Heart right ventricle (tissue), 16 donors: ENCODE data around the gene ARIH2. TPM values are rescaled to one million over a fixed set of nuclear protein-coding genes. Genes with fewer than 3 reads are reported as not detected.
A peak's percentile ranks its signal among the peaks of the same experiment; 100 is the strongest.

Experiments used
- ATAC-seq, 8 donors: fragments of 200-7000 bp; cut with Tn5 transposase; one replicate each; pipeline ENCODE4 v1.9.1; 2020; ENCODE audit warnings: mild to moderate bottlenecking in 8 of 8, moderate library complexity in 8 of 8, moderate number of reproducible peaks in 1 of 8
- DNase-seq, 2 donors: peaks; one replicate each; pipeline ENCODE4 v3.0.0-alpha.2; 2020
- H3K27ac ChIP-seq, 10 donors: fragments of 200-600 bp; sonication (generic) in 2 of 10; one replicate each; pipeline versions ENCODE4 v1.5.0 to v1.8.0; 2020 to 2022; ENCODE audit warnings: mild to moderate bottlenecking in 3 of 10
- H3K27me3 ChIP-seq, 7 donors: fragments of 200-600 bp; one replicate each; pipeline ENCODE4 v1.8.0; 2021 to 2022; ENCODE audit warnings: mild to moderate bottlenecking in 2 of 7
- H3K36me3 ChIP-seq, 9 donors: fragments of 200-600 bp; sonication (generic) in 1 of 9; one replicate each; pipeline versions ENCODE4 v1.5.0 to v1.8.0; 2020 to 2022; ENCODE audit warnings: mild to moderate bottlenecking in 2 of 9
- H3K4me1 ChIP-seq, 9 donors: fragments of 200-600 bp; sonication (generic) in 1 of 9; one replicate each; pipeline versions ENCODE4 v1.5.0 to v1.8.0; 2020 to 2022; ENCODE audit warnings: mild to moderate bottlenecking in 4 of 9
- H3K4me3 ChIP-seq, 10 donors: fragments of 200-600 bp; sonication (generic) in 2 of 10; one replicate each; pipeline versions ENCODE4 v1.5.0 to v1.8.0; 2020 to 2022; ENCODE audit warnings: mild to moderate bottlenecking in 7 of 10, moderate library complexity in 2 of 10
- H3K9me3 ChIP-seq, 11 donors: fragments of 200-600 bp in 10 of 11; sonication (generic) in 2 of 11; one replicate each; pipeline versions ENCODE4 v1.5.0 to v1.8.0; 2013 to 2022; ENCODE audit warnings: mild to moderate bottlenecking in 2 of 11, control low read depth in 1 of 11, moderate library complexity in 1 of 11
- WGBS, 2 donors: extraction: QIAGEN DNeasy Blood & Tissue Kit; methylation state at CpG; one replicate each; pipeline ENCODE4 v1.1.7; 2013; ENCODE audit warnings: inconsistent platforms in 1 of 2; 5-methylcytosine and 5-hydroxymethylcytosine counted together
- intact Hi-C, 10 donors: fragments of 100-400 bp; cut with DNase I; formaldehyde crosslinking; loops; one replicate each; pipeline versions ENCODE4 v1.11.1 to v1.14.2; 2022
- polyA plus RNA-seq, 2 donors: library from polyadenylated mRNA; stranded (reverse); fragments of 200-250 nt; gene quantifications; one replicate each; pipeline ENCODE4 v1.2.3, GENCODE V29; 2013
- total RNA-seq, 10 donors: library from RNA; stranded (reverse); fragmentation: NEBNext Ultra II Directional in 3 of 10; extraction: Animal tissue kit (Norgen Biotek cat#: 25700) in 3 of 10; gene quantifications; one replicate each; pipeline versions ENCODE4 v1.2.1 to v1.2.4, GENCODE V29; 2021 to 2023
- TF ChIP-seq, protein P1 (sequence below), 9 donors: fragments of 200-600 bp; sonication (generic) in 2 of 9; IDR thresholded peaks; one replicate each; pipeline versions ENCODE4 v1.5.0 to v1.8.0; 2021 to 2022; ENCODE audit warnings: antibody characterized with exemption in 9 of 9, mild to moderate bottlenecking in 5 of 9, moderate library complexity in 1 of 9
- donor health status: Arrhythmogenic right ventricular cardiomyopathy.
- donor health status: ischemic (EF 13 %, LVEDD 7.1; RV severe dilation, severe dysfunction).
- donor health status: healthy with polysubstance abuse.
- donor health status: DM: no; HTN: yes; CAD: no.
- donor health status: DM: no; HTN: no; CAD: no.
- donor health status: ischemic (EF 25% LVEDD 6.9; RV normal size, moderate dysfunction).
- donor health status: ischemic (EF 25% LVEDD 5.7; RV mildly dilated, moderate dysfunction).
- donor health status: healthy.
- donor health status: DM: yes; HTN: yes; CAD: no.
- donor health status: Ischemic cardiomyopathy.
- donor health status: ischemic (EF 35%, LVEDD 5.7; RV mildly dilated, moderate dysfunction).
- donor health status: nonischemic (EF 11% LVEDD 7.7; RV severe dilation, severe dysfunction).
- donor health status: DM: yes; HTN: yes; CAD: no.
- donor health status: PGD.
- donor health status: ischemic (EF 29% LVEDD 5.4; RV normal size, mild dysfunction).
- donor health status: nonischemic (EF 23%, LVEDD 6.1; RV moderate dilation, normal function).

The ARIH2 gene
- total and polyA plus RNA-seq, 12 donors, result 41.9 to 177 (median 138) TPM

DNA sequence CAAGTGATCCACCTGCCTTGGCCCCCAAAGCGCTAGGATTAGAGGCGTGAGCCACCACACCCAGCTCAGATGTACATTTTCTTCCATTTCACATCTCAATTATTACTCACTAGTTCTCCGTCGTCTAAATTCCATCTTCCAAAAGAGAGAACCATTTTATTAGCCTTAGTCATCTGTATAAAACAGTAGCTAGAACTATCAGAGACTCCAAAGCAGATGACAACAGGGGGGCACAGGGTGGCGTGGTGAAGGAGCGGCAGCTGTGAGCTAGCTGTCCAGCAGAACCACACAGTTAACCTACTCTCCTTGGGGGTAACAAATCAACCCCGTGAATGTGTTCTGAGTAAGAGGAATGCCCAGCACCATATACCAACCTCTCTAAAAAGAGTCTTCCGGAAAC, 27.0 kb upstream of the ARIH2 start:
- Histone ChIP-seq H3K4me3 (no peak overlapping the region), H3K36me3 (peaks cover 0 to 44% (median 2%) of the 10 kb centered on the region in 9 donors), H3K27ac (no peak overlapping the region), H3K4me1 (peaks cover 0 to 7% (median under 1%) of the 10 kb centered on the region in 9 donors), H3K27me3 (no peaks in the 10 kb centered on the region), H3K9me3 (no peaks in the 10 kb centered on the region)
- ATAC-seq, result no peak
- 95 to 97% methylated on average over 8 of the region's 8 CpGs for WGBS, 2 donors
- intact Hi-C loops, result no loop called here
- TF ChIP-seq, protein P1, sequence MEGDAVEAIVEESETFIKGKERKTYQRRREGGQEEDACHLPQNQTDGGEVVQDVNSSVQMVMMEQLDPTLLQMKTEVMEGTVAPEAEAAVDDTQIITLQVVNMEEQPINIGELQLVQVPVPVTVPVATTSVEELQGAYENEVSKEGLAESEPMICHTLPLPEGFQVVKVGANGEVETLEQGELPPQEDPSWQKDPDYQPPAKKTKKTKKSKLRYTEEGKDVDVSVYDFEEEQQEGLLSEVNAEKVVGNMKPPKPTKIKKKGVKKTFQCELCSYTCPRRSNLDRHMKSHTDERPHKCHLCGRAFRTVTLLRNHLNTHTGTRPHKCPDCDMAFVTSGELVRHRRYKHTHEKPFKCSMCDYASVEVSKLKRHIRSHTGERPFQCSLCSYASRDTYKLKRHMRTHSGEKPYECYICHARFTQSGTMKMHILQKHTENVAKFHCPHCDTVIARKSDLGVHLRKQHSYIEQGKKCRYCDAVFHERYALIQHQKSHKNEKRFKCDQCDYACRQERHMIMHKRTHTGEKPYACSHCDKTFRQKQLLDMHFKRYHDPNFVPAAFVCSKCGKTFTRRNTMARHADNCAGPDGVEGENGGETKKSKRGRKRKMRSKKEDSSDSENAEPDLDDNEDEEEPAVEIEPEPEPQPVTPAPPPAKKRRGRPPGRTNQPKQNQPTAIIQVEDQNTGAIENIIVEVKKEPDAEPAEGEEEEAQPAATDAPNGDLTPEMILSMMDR (IDR thresholded peaks at IDR 0.05), result no peak
- DNase-seq, result no peak

DNA sequence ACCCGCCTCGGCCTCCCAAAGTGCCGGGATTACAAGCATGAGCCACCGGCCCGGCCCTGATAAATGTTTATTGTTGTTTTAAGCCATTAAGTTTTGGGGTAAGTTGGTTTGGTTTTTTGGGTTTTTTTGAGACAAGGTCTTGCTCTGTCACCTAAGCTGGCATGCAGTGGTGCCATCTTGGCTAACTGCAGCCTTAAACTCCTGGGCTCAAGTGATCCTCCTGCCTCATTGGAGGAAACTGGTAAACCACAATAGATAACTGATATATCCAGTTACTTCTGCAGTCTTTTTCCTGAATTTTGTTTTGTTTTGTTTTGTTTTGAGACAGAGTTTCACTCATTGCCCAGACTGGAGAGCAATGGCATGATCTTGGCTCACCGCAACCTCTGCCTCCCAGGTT, 24.1 kb upstream of the ARIH2 start:
- intact Hi-C loops, result no loop called here
- DNase-seq (no peak), ATAC-seq (no peak)
- H3K4me1 ChIP-seq, result peaks cover 5 to 24% (median 19%) of the 10 kb centered on the region in 9 donors
- H3K36me3 ChIP-seq, result peaks cover 0 to 23% (median 2%) of the 10 kb centered on the region in 9 donors
- TF ChIP-seq, protein P1 (IDR thresholded peaks at IDR 0.05), result no peak
- H3K27me3 ChIP-seq, result no peaks in the 10 kb centered on the region
- no peak overlapping the region for H3K27ac ChIP-seq
- 97% methylated on average over 6 of the region's 6 CpGs for whole genome bisulfite sequencing, 2 donors
- no peaks in the 10 kb centered on the region for H3K9me3 ChIP-seq
- no peak overlapping the region for H3K4me3 ChIP-seq

DNA sequence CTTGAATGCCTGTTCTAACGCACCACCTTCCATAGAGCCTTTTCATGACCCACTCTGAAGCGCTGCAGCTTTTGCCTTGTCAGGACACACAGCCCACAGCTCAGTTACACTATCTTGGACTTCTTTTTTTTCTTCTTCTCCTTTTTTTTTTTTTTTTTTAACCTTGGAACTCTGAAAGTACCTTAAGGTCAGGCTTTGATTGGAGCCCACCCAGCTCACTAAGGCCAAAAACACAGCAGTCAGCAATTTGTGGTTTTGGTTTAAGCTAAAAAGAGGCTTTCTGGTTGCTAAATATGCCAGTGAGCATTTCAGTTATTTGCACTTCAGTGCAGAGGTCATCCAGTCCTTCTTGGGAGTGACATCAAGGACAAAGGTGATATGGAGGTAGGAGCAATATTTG, 21.7 kb upstream of the ARIH2 start:
- ATAC-seq (no peak), DNase-seq (no peak)
- Histone ChIP-seq H3K9me3 (no peaks in the 10 kb centered on the region), H3K27ac (peak overlapping the region in 9 of 10 donors; percentile 86 to 95 (median 90)), H3K36me3 (peaks cover 0 to 4% (median 0%) of the 10 kb centered on the region in 9 donors), H3K4me3 (no peak overlapping the region), H3K27me3 (no peaks in the 10 kb centered on the region), H3K4me1 (peaks cover 5 to 24% (median 19%) of the 10 kb centered on the region in 9 donors)
- TF ChIP-seq, protein P1 (IDR thresholded peaks at IDR 0.05), result no peak
- WGBS, 2 donors, result 82 to 88% methylated on average over 2 of the region's 2 CpGs
- intact Hi-C loops, result loop anchor here in 1 of 10 donors (5.0 kb wide), 1 partner anchor 160 kb away; no protein-coding TSS in a partner anchor

DNA sequence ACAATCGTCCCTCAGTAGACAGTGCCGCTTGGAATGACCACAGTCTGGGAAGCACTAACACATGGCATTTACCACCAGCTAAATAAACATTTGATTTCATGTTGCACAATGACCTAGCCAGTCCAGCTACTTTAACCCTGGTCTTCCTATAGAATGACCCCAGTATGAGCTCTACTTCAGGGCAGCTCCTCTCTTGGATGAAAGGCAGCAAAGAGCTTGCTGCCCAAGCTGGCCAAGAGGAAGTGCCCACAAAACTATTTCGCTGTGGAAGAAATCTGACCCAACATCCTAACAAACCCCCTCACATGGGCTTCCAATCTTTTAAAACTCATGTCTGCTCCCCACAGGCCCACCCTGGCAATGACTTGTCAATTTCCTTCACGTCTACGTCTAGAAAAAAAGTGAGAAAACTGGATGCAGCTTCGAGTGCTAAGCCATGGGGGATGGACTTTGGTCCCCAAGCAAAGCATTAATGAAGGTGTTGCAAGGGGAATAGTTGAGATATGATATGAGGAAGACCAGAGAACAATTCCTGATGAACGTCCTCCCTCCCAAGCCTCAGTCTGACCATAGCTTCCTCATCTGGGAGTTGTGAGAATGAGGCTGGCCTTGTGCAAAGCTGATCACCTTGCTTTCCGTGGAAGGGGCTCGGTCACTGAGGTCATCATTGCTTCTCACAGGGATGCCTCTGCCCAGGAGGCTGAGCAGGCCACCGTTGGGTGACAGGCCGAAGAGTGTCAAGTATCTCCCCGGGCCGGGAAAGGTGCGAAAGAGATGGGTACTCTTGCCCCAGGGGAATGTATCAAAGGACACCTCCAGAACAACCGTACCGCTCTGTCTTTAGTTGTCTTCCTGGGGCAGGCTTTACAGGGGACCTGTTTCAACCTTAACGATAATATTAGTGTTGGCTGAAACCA, 20.9 kb upstream of the ARIH2 start:
- WGBS, 2 donors, result 39 to 47% methylated on average over 17 of the region's 17 CpGs
- intact Hi-C loops, result loop anchor here in 3 of 10 donors (2.0 to 5.0 kb wide), 2 partner anchors 21 to 160 kb away; partner anchors contain the start of gene ARIH2 (in 2 of the 3)
- TF ChIP-seq, protein P1 (IDR thresholded peaks at IDR 0.05), result no peak
- no peaks in the 10 kb centered on the region for H3K36me3 ChIP-seq
- no peaks in the 10 kb centered on the region for H3K9me3 ChIP-seq
- H3K4me1 ChIP-seq, result peaks cover 5 to 24% (median 19%) of the 10 kb centered on the region in 9 donors
- no peaks in the 10 kb centered on the region for H3K27me3 ChIP-seq
- H3K27ac ChIP-seq, result peak overlapping the region; percentile 19 to 95 (median 90)
- DNase-seq, result no peak
- peak overlapping the region; percentile 43 to 96 (median 82) for H3K4me3 ChIP-seq
- peak in 6 of 8 donors; percentile 2 to 40 (median 6) for ATAC-seq
